Esophagus muscularis mucosa (tissue), 4 donors: Measurements from ENCODE around the gene TCAIM.

Experiments used
- EP300 ChIP-seq: sonication (generic); formaldehyde crosslinking; IDR thresholded peaks from one replicate; pipeline ENCODE4 v1.6.1; 2017; ENCODE audit warnings: antibody characterized with exemption
- POLR2A ChIP-seq: fragments of 450-650 bp; IDR thresholded peaks from one replicate; pipeline ENCODE4 v1.6.1; 2017; ENCODE audit warnings: antibody characterized with exemption, moderate library complexity, mild to moderate bottlenecking, low read depth
- TF ChIP-seq, protein P1 (sequence below), 3 experiments: fragments of 200-600 bp in 2 of 3; fragments of 450-650 bp in 1 of 3; sonication (generic) in 2 of 3; IDR thresholded peaks; one replicate each; pipeline ENCODE4 v1.5.1; 2017 to 2019; ENCODE audit warnings: antibody characterized with exemption in 3 of 3, mild to moderate bottlenecking in 2 of 3, moderate library complexity in 1 of 3

- TF ChIP-seq POLR2A (no peak), EP300 (no peak)
- TF ChIP-seq, protein P1, sequence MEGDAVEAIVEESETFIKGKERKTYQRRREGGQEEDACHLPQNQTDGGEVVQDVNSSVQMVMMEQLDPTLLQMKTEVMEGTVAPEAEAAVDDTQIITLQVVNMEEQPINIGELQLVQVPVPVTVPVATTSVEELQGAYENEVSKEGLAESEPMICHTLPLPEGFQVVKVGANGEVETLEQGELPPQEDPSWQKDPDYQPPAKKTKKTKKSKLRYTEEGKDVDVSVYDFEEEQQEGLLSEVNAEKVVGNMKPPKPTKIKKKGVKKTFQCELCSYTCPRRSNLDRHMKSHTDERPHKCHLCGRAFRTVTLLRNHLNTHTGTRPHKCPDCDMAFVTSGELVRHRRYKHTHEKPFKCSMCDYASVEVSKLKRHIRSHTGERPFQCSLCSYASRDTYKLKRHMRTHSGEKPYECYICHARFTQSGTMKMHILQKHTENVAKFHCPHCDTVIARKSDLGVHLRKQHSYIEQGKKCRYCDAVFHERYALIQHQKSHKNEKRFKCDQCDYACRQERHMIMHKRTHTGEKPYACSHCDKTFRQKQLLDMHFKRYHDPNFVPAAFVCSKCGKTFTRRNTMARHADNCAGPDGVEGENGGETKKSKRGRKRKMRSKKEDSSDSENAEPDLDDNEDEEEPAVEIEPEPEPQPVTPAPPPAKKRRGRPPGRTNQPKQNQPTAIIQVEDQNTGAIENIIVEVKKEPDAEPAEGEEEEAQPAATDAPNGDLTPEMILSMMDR (IDR thresholded peaks at IDR 0.05), result no peak
Measured at GRCh38 chr3:44436181-44436580, 97.6 kb downstream of the TCAIM start.
